Activated CD8-positive, alpha-beta memory T cell treated with anti-CD3 and anti-CD28 coated beads, Interleukin-2, amount 50 U/mL, for 24 hours (primary cell): ENCODE data around the gene UBAC1.
"Not testable (repeated sequence)": the region's sequence is repeated elsewhere in the genome, so short reads cannot be mapped to it uniquely, and the experiment has no call there.

Experiments
- DNase-seq: peaks from one replicate; pipeline ENCODE4 v3.0.0-alpha.2; 2020; ENCODE audit errors: extremely low read depth

The UBAC1 gene

DNA sequence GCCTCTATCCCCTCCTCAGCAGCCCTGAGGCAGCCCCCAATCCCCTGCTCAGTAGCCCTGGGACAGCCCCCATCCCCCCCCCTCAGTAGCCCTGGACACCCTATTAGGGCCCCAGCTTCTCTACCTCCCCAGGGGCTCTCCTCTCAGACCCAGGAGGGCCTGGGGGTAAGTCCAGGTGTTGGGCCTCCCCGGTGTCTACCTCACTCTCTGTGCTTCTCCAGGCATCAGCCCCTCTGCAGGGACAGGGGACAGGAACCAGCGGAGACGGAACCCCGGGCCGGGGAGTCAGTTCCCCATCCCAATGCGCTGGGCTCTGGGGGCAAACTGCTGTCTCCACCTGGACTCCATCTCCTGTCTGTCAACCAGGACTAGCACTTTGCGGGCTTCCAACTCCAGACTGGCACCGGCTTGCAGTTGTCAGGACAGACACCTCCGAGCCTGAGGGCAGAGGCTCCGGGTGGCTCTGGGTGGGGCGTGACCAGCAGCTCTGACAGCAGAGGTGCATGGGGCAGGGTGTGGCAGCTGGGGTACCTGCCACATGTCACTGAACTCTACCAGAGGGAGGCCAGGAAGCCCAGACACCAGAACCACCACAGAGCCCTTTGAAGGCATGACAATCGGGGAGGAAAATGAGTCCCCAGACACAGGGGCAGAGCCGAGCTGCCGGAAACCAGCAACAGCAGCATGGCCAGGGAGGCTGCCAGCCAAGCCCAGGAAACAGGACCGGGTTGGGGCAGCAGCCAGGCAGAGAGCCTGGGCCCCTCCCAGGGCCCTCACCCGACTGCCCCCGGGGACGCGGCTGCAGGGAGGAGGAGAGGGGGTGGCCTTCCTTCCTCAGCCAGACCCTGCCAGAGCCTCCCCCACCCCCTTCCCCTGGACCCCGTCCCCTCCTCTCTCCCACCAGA lies 17.7 kb upstream of the UBAC1 start:
- DNase-seq: no peak

DNA sequence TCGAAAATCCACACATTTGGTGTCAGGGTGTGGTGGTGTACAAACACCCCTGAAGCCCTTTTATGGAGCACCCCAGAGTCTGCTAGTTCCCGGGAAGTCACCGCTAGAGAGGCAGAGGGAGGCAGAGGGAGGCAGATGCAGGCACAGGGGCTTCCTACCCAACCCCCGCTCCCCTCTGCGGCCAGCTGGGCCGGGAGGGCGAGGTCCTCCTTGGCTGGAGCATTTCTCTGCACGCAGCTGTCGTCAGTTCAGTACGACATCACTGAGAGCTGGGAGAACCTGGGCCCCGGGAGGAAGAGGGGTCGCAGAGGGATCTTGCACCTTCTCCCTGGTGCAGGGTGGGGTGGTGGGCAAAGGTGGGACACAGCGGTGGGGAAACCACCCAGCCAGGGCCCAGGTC lies 15.8 kb upstream of the UBAC1 start:
- no peak for DNase-seq

DNA sequence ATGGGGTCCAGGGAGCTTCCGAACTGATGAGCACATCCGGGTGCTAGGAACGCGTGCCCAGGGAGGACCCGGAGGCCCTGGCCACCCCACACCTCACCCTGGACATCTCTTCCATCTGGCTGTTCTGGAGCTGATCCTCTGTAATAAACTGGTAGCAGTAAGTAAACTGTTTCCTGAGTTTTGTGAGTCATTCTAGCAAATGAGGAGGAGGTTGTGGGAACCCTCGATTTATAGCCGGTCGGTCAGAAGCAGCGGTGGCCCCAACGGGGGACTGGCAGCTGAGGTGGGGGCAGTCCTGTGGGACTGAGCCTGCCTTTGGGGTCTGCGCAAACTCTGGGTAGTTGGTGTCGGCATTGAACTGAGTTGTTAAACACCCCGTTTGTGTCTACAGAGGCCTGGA lies 15.4 kb upstream of the UBAC1 start:
- no peak for DNase-seq

DNA sequence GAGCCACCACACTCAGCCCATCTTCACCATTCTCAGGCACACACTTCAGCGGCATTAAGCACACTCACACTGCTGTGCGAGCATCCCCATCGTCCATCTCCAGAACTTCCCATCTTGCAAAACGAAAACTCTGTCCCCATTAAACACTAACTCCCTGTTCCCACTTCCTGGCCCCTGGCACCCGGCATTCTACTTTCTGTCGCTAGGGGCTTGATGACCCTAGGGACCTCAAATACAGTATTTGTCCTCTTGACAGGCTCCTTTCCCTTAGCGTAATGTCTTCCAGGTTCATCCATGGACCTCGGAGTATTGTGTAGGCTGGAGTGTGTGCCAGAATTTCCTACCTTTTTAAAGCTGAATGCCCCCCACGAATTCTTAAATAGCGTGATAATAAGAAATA lies 14.7 kb upstream of the UBAC1 start:
- no peak for DNase-seq

DNA sequence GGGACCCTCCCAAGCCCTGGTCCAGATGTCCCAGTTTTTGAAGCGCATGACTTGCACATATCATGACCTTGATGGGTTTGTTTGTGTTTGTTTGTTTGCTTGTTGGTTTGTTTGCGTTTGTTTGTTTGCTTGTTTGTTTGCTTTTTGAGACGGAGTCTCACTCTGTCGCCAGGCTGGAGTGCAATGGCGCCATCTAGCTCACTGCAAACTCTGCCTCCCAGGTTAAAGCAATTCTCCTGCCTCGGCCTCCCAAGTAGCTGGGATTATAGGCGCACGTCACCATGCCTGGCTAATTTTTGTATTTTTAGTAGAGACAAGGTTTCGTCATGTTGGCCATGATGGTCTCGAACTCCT lies 13.0 kb upstream of the UBAC1 start:
- no peak for DNase-seq

DNA sequence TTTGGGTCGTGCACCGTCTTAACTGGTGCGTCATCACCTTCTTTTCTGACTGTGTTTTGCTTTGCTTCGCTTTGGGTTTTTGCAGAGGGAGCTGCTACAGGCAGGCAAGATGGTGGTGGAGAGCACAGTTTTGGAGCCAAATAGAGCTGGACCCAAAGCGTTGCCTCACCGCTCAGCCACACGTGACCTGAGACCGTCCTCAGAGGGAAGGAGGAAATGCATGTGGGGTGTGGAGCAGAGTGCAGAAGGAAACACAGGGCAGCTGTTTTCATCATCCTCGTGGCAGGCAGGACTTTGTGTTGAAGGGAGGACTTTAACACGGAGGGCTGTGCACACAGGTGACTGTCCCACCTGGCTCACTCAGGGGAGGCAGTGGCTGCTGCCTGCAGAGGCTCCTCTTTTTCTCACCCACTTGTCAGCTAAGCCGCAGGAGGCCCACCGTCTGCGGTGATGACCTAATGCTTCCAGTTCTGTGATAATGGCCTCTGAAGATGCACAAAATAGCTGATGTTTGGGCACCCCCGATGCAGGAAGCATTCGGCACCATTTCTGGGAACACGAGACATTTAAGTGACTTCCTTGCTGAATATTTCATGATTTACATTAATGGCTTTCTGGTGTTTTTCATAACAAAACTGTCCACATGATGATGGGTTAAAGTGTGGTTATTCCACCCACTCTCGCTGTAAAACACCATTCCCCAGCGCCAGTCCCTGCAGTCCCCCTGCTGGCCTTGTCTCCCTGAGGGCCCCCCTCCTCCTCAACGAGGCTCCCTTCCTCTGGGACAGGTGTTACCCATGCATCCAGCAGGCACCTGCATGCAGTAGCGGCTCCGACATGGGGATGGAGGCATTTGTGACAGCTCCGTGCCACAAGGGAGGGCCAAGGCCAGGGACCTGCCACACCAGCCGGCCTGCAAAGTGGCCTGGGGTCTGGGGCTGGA lies 12.4 kb upstream of the UBAC1 start:
- no peak for DNase-seq

DNA sequence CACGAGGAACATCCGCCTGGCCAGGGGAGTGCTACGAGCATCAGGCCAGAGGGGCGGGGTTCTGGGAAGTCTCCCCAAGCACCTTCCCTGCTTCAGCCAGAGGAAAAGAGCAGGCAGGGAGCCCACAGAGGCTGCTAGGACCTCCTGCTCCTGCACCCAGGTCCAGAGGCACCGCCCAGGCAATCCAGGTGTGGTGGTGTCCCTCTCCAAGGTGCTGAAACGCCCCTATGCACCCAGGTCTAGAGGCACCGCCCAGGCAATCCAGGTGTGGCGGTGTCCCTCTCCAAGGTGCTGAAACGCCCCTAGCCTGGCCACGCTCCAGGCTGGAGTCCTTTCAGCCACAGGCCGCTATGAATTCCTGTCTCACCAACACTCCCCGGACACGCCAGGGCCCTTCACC lies 10.7 kb upstream of the UBAC1 start:
- DNase-seq: no peak

DNA sequence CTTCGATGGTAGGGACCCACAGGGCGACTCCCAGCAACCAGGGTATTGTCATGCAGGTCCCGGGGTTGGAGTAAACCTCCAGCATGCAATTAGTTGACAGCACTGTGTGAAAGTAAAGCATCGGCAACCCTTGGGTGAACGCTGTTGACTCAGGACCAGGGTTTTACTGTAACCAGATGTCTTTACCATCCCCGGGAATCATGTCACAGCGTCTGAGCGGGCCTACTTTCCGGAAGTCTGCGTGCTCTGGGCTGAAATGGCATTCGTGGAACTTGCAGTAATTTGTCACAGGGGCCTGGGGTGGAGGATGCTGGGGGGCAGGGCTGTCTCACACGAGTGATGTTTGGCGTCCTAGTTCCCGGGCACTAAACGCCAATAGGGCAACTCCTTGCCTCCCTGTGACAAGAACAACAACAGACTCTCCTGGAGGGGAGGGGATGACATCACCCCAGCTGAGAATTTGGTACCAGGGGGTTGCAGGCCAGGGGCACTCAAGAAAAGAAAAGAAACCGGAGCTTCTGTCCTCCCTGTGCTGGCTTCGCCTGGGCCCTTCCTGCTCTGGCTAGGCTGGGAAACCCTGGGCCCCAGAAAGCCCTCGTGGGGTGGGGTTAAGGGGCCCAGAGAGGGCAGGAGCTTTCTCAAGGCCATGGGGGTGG lies 10.1 kb upstream of the UBAC1 start:
- no peak for DNase-seq

DNA sequence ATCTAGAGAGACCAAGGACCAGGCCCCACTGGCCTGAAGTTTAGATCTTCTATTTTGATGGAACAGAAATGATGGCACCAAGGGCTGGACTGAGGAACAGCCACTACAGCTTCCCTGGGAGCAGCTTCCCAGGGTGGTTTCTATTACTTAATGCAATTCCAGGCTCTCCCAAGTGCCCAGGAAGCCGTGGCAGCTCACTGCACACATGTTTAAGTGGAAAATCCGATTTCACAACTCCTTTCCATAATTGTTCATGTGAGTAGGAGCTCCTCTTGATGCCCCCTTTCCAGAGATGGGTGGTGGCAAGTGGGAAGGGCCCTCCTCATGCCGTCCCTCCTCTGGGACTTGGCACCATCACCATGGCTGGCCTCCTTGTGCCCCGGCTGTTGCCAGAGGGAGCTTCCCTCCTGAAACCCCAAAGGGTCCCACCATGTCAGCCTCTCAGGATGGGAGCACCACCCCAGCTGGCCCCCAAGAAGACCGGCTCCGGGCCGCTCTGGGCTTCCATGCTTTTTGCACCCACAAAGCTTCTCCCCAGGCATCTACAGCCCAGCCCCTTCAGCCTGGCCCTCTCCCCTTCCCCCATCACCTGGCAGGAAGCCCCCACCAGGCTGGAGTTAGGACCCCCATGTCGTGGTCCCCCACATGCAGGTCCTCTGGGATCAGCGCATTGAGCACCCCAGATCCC lies 9.1 kb upstream of the UBAC1 start:
- no peak for DNase-seq

DNA sequence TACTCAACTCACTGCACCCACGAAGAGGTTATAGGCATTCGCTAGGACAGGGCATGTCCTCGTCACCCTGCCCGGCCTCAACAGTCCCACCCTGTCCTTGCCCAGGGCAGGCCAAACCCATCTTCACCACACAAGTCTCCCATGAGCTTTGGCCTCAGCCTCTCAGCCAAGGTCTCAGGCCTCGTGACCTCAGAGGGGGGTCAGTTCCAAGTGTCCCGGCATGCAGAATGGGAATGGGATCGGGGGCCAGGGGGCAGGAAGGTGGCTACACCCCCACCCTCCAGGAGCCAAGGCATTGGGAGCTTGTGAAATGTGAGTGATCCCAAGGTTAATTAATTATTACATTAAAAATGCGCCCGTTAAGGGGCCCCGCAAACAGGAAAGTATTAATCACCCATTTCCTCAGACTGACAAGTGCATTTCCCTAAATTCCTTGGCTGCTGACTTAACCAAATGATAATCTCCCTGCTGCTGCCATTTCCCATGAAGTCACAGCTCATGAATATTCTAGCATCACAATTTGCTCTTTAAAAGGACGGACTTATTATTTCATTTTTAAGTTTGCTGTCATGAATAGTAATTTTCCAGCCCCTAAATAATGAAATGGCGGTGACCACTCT lies 8.0 kb upstream of the UBAC1 start:
- no peak for DNase-seq

DNA sequence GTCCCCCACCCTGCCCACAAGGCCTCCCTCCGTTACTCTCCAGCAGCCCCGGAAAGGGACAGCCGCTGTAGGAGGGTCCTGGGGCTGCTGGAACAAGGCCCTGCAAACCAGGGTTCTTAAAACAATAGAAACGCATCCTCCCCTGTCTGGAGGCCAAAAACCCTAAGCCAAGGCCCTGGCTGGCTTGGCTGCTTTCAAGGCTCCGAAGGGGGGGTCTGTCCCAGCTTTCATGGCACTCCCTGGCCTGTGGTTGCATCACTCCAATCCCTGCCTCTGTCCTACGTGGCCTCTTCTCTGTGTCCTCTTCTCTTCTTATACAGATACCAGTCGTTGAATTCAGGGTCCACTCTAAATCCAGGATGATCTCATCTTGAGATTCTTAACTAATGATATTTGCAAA lies 7.4 kb upstream of the UBAC1 start:
- no peak for DNase-seq

DNA sequence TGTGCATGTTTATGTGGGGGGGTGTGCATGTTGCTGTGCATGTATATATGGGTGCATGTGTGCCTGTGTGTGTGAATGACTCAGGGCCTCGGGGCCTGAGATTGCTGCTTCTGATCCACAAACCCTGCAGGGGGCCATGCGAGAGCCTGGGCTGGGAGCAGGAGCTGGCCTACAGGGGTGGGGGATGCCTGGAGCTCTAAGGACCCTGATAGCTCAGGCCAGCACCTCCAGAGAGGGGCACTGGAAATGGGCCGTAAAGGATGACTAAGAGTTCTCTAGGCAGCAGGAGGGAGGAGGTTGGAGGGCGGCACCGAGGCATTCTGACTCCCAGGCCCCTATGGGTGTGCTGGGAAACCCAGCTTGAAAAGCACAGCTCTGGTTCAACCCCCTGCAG lies 6.9 kb upstream of the UBAC1 start:
- no peak for DNase-seq

DNA sequence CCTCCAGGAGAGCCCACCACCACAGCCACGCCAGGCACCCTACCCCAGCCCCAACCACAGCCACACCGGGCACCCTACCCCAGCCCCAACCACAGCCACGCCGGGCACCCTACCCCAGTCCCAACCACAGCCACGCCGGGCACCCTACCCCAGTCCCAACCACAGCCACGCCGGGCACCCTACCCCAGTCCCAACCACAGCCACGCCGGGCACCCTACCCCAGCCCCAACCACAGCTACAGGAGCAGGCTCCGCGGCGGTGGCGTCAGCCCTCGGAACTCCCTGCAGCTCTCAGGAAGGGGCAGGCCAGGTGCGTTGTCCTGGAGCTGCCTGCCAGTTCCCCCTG lies 5.7 kb upstream of the UBAC1 start:
- DNase-seq: not testable (repeated sequence)

DNA sequence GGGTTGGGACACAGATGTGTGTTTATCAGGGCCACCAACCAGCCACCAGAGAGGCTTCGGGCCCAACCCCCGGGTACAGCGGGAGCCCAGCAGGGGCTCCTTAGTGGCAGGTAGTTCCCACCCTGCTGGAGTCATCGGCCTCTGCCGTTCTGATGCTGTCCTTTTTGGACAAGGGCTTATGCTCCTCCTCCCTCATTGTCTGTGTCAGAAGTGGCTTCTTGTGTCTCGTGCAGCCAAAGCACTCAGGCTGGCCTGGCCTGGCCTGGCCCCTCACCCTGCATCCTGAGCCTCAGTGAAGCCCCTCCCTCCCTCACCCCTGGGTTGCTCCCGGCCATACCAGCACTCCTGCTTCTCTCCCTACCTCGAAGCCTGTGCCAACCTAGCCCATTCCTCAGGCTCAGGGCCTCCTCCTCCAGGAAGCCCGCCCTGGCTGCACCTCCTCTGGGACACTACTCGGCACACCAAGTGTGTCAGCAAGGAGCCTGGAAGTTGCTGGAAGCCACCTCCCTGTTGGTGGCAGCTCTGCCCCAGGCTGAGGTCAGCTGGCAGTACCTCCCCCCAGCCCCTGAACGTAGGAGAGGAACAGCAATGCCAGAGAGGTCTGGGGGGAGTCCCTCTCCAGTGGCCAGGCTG lies 4.1 kb upstream of the UBAC1 start:
- DNase-seq: no peak

DNA sequence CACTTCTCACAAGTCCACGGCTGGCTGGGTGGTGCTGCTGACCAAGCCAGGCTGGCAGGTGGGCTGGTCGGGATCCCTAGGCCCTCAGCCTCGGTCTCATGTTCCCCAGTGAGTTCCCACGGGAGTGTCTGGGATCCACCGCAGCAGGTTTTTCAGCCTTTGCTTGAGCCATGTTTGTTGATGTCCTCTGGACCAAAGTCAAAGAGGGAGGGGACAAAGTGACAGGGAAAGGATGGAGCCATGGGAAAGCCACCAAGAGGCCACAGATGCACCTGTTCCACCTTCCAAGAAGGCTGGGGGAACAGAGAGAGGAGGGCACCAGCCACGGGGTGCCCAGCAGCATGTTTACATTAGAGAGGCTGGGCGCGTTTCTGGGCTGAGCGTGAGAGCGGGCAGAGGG lies 2.8 kb upstream of the UBAC1 start:
- DNase-seq: no peak

DNA sequence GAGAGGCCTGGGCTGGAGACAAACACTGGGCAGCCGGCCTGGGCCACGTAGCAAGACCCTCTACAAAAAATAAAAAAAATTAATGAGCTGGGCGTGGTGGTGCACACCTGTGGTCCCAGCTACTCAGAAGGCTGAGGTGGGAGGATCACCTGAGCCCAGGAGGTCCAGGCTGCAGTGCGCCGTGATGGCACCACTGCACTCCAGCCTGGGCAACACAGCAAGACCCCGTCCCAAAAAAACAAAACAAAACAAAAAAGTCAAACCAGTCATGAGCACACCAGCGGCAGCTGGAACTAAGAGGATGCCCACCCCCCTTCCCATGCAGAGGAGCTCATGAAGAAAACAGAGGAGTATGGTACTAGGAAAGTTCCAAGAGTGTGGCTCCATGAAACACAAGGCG lies 2.2 kb upstream of the UBAC1 start:
- DNase-seq: no peak

DNA sequence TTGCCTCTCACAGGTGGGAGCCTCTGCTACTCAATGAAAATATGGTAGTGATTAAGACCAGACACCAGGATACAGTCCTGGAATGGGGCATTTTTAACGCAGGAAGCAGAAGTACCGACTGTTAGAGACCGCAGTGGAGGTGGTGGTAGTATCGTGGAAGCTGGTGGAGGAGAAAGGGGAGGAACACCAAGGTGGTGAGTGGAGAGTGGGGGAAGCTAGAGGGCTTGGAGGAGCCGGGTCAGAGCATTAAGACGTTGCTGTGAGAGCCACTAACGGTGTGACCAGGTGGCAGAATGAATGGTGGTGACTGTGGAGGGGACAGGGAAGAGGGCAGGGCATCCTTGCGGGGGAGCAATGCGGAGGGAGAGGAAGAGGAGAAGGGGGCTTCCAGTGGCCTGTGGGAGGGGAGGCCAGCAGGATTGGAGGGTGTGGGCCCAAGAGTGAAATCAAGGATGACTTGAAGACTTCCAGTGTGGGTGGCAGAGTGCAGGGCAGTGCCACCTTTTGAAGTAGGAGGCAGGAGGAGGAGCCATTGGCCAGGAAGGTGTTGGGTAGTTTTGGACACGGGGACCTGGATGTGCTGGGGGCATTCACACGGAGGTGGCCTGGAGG lies 1.6 kb upstream of the UBAC1 start:
- no peak for DNase-seq

DNA sequence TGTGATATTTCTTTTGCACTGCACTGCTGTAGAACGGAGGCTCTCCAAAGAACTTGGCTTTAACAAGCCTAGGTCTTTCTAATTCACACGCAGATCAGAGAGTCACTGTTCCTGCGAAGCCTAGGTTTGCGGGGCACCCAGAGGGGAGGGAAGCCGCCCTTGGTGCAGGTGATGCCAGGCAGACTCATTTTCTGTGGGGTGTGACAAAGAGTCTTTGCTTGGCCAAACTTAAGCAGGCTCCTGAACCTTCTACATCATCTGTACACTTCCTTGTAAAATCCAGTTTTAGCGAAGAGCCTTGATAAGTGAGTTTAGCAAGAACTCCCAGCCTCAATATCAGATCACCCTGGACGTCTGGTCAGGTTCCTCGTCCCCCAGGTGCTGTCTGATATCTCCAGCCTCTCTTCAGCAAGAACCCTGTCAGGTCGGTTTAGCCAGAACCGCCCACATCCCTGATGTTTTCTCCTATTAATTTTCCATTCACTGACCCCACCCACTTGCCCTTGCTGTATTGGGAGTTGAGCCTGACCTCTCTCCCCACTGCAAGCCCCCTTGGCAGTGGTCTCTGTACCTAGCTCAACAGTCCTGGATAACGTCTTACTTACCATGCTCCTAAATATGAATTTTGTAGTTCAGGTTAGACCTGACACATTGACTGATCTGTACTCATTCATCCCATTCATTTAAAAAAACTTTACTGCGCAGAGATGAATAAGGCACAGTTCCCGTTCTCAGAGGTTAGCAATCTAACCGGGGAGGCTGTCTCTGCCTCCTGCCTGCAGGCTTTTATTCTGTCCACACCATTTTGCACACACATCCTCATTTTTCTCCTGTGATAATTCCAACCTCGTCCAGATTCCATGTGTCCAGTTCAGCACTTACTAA lies 880 bp upstream of the UBAC1 start:
- no peak for DNase-seq

DNA sequence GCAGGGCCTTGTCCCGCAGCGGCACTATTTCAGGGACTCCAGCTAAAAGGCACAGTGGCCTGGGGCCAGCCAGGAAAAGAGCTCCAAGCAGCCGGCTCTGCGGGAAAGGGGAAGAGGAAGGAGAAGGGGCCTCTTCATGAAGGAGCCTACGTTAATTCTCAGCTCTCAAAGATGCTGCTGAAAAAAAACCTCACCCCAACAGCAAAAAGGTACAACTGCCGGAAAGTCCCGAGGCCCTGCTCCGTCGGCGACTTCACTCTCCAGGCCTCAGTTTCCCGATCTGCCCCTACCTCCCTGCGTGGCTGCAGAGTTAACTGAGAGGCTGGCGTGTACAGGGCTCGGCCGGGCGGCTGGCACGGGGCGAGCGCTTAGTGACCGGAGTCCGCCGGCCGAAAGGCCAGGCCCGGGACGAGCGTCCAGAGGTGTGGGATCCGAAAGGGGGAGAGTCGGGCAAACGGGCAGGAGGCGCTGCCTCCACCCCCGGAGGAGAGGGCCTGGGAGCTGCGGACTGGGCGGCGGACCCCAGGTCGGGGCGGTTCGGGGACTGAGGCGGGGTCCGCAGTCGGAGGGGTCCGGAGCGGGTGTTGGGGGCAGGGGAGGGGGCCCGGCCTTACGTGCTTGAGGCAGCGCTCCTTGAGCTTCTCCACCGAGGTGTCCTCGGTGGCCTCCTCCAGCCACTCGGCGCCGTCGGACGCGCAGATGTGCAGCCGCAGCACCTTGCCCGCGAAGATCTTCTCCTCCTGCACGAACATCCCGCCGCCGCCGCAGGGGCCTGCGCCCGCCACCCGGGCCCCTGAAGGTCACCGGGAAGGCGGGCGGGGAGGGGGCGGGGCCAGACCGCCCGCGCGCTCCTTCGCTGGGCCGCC lies 529 bp downstream of the UBAC1 start:
- DNase-seq: no peak
